HepG2 (cell line): ENCODE results near the gene ZNF793. TPM values are rescaled to one million over a fixed set of nuclear protein-coding genes. Genes with fewer than 3 reads are reported as not detected.

Experiments used
- ATAC-seq: fragments of 200-7000 bp; cut with Tn5 transposase; 3 replicates; pipeline ENCODE4 v1.9.1; 2020; ENCODE audit warnings: mild to moderate bottlenecking, moderate library complexity
- BruUV-seq: library from RNA; stranded (reverse); fragments of 400-500 nt; replicated peaks from 2 replicates; lab custom pipeline; 2021; lab: Mats Ljungman, UMichigan
- CTCF ChIA-PET: fragments of 300-600 bp; formaldehyde crosslinking; extraction: SDS; loops from one replicate; lab custom pipeline; 2021; ENCODE audit warnings: low total read pairs, inconsistent platforms, low intra/inter-chr PET ratio; lab: Yijun Ruan, JAX
- POLR2A ChIA-PET: fragments of 350-600 bp; sonication (Branson Sonifier 250); formaldehyde crosslinking; loops from one replicate; lab custom pipeline; 2020; ENCODE audit warnings: antibody characterized with exemption, inconsistent platforms; lab: Yijun Ruan, JAX
- DNase-seq: peaks from one replicate; pipeline ENCODE4 v3.0.0-alpha.2; 2015; ENCODE audit warnings: low spot score
- FAIRE-seq: peaks from 3 replicates; lab custom pipeline; 2011; peaks lifted over from hg19 to GRCh38; lab: Jason Lieb, UNC
- H2AFZ ChIP-seq: one replicate; pipeline ENCODE4 v1.6.1; 2011; ENCODE audit warnings: low read length, inconsistent platforms
- H3K27ac ChIP-seq: fragments of 300-600 bp; 3 replicates; pipeline ENCODE4 v1.8.0; 2011; ENCODE audit warnings: mixed run types, mild to moderate bottlenecking, mixed read lengths, low read length, inconsistent platforms; ENCODE audit not compliant: insufficient read depth; ENCODE audit errors: extremely low read length
- H3K27me3 ChIP-seq, 2 experiments: fragments of 200-600 bp in 1 of 2; 2 replicates in 1 of 2; 3 replicates in 1 of 2; pipeline versions ENCODE4 v1.6.0 to v1.8.0; 2011; ENCODE audit warnings: low read length in 2 of 2, mild to moderate bottlenecking in 2 of 2, moderate library complexity in 2 of 2, inconsistent platforms in 1 of 2; ENCODE audit not compliant: insufficient read depth in 2 of 2, control insufficient read depth in 1 of 2
- H3K36me3 ChIP-seq, 2 experiments: fragments of 200-600 bp in 1 of 2; replicated peaks in 1 of 2; 2 replicates in 1 of 2; 3 replicates in 1 of 2; pipeline versions ENCODE4 v1.5.1 to v1.8.0; 2011; ENCODE audit warnings: low read length in 2 of 2, inconsistent platforms in 1 of 2; ENCODE audit not compliant: insufficient read depth in 2 of 2, control insufficient read depth in 1 of 2
- H3K4me1 ChIP-seq: 2 replicates; pipeline ENCODE4 v1.5.1; 2012; ENCODE audit warnings: low read length, inconsistent platforms; ENCODE audit not compliant: insufficient read depth
- H3K4me2 ChIP-seq: 2 replicates; pipeline ENCODE4 v1.6.0; 2011; ENCODE audit warnings: low read depth, low read length, inconsistent platforms
- H3K4me3 ChIP-seq, 3 experiments: fragments of 200-600 bp in 1 of 3; sonication (generic), shearing (Covaris generic) in 1 of 3; replicated peaks in 1 of 3; 2 replicates each; pipeline ENCODE4 v1.5.1; 2011 to 2016; ENCODE audit warnings: low read length in 3 of 3, inconsistent platforms in 2 of 3, low read depth in 2 of 3, mild to moderate bottlenecking in 2 of 3, control low read depth in 1 of 3, mixed read lengths in 1 of 3; ENCODE audit not compliant: insufficient read depth in 1 of 3
- H3K79me2 ChIP-seq: one replicate; pipeline ENCODE4 v1.6.1; 2011; ENCODE audit warnings: low read length, inconsistent platforms; ENCODE audit not compliant: insufficient read depth
- H3K9ac ChIP-seq: 2 replicates; pipeline ENCODE4 v1.6.0; 2011; ENCODE audit warnings: mild to moderate bottlenecking, low read depth, low read length, inconsistent platforms; ENCODE audit not compliant: insufficient read depth
- H3K9me3 ChIP-seq: 2 replicates; pipeline ENCODE4 v1.5.1; 2012; ENCODE audit warnings: mild to moderate bottlenecking, low read length
- H4K20me1 ChIP-seq: 2 replicates; pipeline ENCODE4 v1.6.0; 2011; ENCODE audit warnings: inconsistent platforms, mild to moderate bottlenecking, low read length, moderate library complexity; ENCODE audit not compliant: insufficient read depth
- CC2D1A ChIP-seq: sonication (generic); formaldehyde crosslinking; IDR thresholded peaks from 2 replicates; pipeline ENCODE4 v1.8.1; 2023; ENCODE audit warnings: mild to moderate bottlenecking, missing genetic modification reagents
- GATAD2A ChIP-seq: IDR thresholded peaks from 2 replicates; pipeline ENCODE4 v1.6.1; 2016
- GPN1 ChIP-seq: sonication (generic); formaldehyde crosslinking; IDR thresholded peaks from 2 replicates; pipeline ENCODE4 v1.5.1; 2020; ENCODE audit warnings: missing genetic modification reagents, borderline replicate concordance
- ZNF121 ChIP-seq: sonication (generic); formaldehyde crosslinking; IDR thresholded peaks from 2 replicates; pipeline ENCODE4 v1.5.0; 2020; ENCODE audit warnings: mild to moderate bottlenecking, missing genetic modification reagents
- ZNF20 ChIP-seq: sonication (generic); formaldehyde crosslinking; IDR thresholded peaks from 2 replicates; pipeline ENCODE4 v1.4.0; 2020; ENCODE audit warnings: mild to moderate bottlenecking, moderate library complexity, missing genetic modification reagents
- ZNF460 ChIP-seq: sonication (generic); formaldehyde crosslinking; IDR thresholded peaks from 2 replicates; pipeline ENCODE4 v1.5.1; 2020; ENCODE audit warnings: missing genetic modification reagents, mild to moderate bottlenecking, borderline replicate concordance
- ZNF558 ChIP-seq: sonication (generic); formaldehyde crosslinking; IDR thresholded peaks from 2 replicates; pipeline ENCODE4 v1.9.0; 2022; ENCODE audit warnings: mild to moderate bottlenecking, missing genetic modification reagents, borderline replicate concordance
- WGBS: methylation state at CpG from one replicate; pipeline ENCODE4 v1.1.6; 2017; ENCODE audit warnings: low lambda C conversion rate; 5-methylcytosine and 5-hydroxymethylcytosine counted together
- in situ Hi-C: cut with HindIII; loops from 2 replicates; pipeline ENCODE4 v1.10.0; 2017; ENCODE audit warnings: low pct_unique_long_range_greater_than_20kb; ENCODE audit not compliant: extremely low pct_ligation_motif_present
- intact Hi-C: fragments of 100-400 bp; cut with micrococcal nuclease; formaldehyde crosslinking; loops from one replicate; pipeline ENCODE4 v1.10.0; 2022; ENCODE audit not compliant: unreplicated experiment
- polyA plus RNA-seq, 8 experiments: library from polyadenylated mRNA; depleted of rRNA in 3 of 8; stranded (reverse) in 7 of 8; unstranded in 1 of 8; fragments of >200 nt; fragmentation: Illumina TruSeq in 4 of 8; extraction: Trizol in 4 of 8; gene quantifications; 2 replicates each; pipeline versions ENCODE4 v1.2.1 to v1.2.3, GENCODE V29; 2011 to 2016; ENCODE audit warnings: low read depth in 4 of 8, missing spikeins in 1 of 8, mixed read lengths in 1 of 8; ENCODE audit not compliant: insufficient read depth in 1 of 8
- total RNA-seq, 5 experiments: library from RNA; depleted of rRNA; stranded (reverse); fragments of >200 nt; fragmentation: Illumina TruSeq; extraction: Trizol; gene quantifications; 2 replicates each; pipeline ENCODE4 v1.2.3, GENCODE V29; 2016; ENCODE audit warnings: low read depth in 1 of 5
- TF ChIP-seq, protein P1 (sequence below): sonication (generic); formaldehyde crosslinking; IDR thresholded peaks from 2 replicates; pipeline ENCODE4 v1.5.1; 2020; ENCODE audit warnings: mild to moderate bottlenecking, missing genetic modification reagents, moderate library complexity
- TF ChIP-seq, protein P2 (sequence below): sonication (generic); formaldehyde crosslinking; IDR thresholded peaks from 2 replicates; pipeline ENCODE4 v1.5.0; 2020; ENCODE audit warnings: missing genetic modification reagents
- TF ChIP-seq, protein P3 (sequence below): IDR thresholded peaks from 2 replicates; pipeline ENCODE4 v1.6.1; 2016; ENCODE audit warnings: missing biosample characterization, missing genetic modification reagents, low read depth

Gene ZNF793
- total and polyA plus RNA-seq, 2 of the 13 experiments (the other 11 are each of a cell fraction or from before 2014, with no cell fraction given), result 0.13 to 0.35 TPM

GRCh38 chr19:37505958-37506386, 767 bp upstream of the ZNF793 start:
- Histone ChIP-seq H3K79me2 (no peaks in the 10 kb centered on the region), H3K36me3 (no peaks in the 10 kb centered on the region), H2AFZ (no peak overlapping the region), H3K27ac (no peak overlapping the region), H3K9ac (no peak overlapping the region), H3K4me1 (no peaks in the 10 kb centered on the region), H3K4me2 (peak overlapping the region; percentile 43), H3K4me3 (peak overlapping the region; percentile 22 to 33 (median 29); a peak in 4 of 6 replicates), H3K9me3 (peaks cover 83% of the 10 kb centered on the region), H3K27me3 (no peaks in the 10 kb centered on the region), H4K20me1 (no peaks in the 10 kb centered on the region)
- in situ Hi-C loops, result no loop called here
- intact Hi-C loops, result no loop called here
- FAIRE-seq (no peak), DNase-seq (no peak), ATAC-seq (no peak)
- TF ChIP-seq, protein P1, sequence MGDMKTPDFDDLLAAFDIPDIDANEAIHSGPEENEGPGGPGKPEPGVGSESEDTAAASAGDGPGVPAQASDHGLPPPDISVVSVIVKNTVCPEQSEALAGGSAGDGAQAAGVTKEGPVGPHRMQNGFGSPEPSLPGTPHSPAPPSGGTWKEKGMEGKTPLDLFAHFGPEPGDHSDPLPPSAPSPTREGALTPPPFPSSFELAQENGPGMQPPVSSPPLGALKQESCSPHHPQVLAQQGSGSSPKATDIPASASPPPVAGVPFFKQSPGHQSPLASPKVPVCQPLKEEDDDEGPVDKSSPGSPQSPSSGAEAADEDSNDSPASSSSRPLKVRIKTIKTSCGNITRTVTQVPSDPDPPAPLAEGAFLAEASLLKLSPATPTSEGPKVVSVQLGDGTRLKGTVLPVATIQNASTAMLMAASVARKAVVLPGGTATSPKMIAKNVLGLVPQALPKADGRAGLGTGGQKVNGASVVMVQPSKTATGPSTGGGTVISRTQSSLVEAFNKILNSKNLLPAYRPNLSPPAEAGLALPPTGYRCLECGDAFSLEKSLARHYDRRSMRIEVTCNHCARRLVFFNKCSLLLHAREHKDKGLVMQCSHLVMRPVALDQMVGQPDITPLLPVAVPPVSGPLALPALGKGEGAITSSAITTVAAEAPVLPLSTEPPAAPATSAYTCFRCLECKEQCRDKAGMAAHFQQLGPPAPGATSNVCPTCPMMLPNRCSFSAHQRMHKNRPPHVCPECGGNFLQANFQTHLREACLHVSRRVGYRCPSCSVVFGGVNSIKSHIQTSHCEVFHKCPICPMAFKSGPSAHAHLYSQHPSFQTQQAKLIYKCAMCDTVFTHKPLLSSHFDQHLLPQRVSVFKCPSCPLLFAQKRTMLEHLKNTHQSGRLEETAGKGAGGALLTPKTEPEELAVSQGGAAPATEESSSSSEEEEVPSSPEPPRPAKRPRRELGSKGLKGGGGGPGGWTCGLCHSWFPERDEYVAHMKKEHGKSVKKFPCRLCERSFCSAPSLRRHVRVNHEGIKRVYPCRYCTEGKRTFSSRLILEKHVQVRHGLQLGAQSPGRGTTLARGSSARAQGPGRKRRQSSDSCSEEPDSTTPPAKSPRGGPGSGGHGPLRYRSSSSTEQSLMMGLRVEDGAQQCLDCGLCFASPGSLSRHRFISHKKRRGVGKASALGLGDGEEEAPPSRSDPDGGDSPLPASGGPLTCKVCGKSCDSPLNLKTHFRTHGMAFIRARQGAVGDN, result no peak
- no peak for TF ChIP-seq ZNF460 (CRISPR knock-in tag)
- no peak for TF ChIP-seq ZNF20 (CRISPR knock-in tag)
- ChIA-PET CTCF (no interaction called here), POLR2A (interaction anchor here (1.4 kb wide), 1 partner anchor 38 kb away, joined by 3 read pairs; the partner anchor contains the start of gene ZNF569)
- 23% methylated on average over 10 of the region's 12 CpGs for WGBS
- no TSS peak for BruUV-seq

DNA sequence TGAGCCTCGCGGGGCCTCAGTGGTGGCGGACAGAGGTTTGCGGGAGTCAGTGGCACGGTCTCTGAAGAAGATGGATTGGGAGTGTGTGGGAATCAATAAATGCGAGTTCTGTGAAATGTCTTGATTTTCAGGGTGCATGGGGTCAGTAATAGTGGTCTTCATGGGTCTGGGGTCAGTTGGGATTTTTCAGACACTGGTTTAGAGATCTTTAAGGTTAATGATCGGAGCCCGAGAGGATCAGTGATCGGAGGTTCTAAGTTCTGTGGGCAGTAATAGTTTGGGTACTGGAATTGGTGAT, 377 bp downstream of the ZNF793 start:
- DNase-seq, result no peak
- Histone ChIP-seq H3K27me3 (no peaks in the 10 kb centered on the region), H3K4me1 (no peaks in the 10 kb centered on the region), H3K27ac (no peak overlapping the region), H4K20me1 (no peaks in the 10 kb centered on the region), H3K4me2 (no peak overlapping the region; the same call in 1 of the 2 replicates), H3K4me3 (no peak overlapping the region), H3K9ac (no peak overlapping the region), H2AFZ (no peak overlapping the region), H3K36me3 (no peaks in the 10 kb centered on the region), H3K9me3 (peaks cover 84% of the 10 kb centered on the region), H3K79me2 (no peaks in the 10 kb centered on the region)
- ATAC-seq, result no peak
- in situ Hi-C loops, result no loop called here
- POLR2A ChIA-PET, result interaction anchor here (1.4 kb wide), 1 partner anchor 40 kb away, joined by 3 read pairs; the partner anchor contains the start of gene ZNF569
- no peak for FAIRE-seq
- intact Hi-C loops, result no loop called here
- no TSS peak for BruUV-seq
- 80% methylated on average over 9 of the region's 9 CpGs for WGBS
- CTCF ChIA-PET, result no interaction called here
- TF ChIP-seq GPN1 (CRISPR knock-in tag) (no peak), ZNF558 (no peak), ZNF121 (CRISPR knock-in tag) (no peak), GATAD2A (CRISPR knock-in tag) (no peak), CC2D1A (no peak)
- TF ChIP-seq, protein P2, sequence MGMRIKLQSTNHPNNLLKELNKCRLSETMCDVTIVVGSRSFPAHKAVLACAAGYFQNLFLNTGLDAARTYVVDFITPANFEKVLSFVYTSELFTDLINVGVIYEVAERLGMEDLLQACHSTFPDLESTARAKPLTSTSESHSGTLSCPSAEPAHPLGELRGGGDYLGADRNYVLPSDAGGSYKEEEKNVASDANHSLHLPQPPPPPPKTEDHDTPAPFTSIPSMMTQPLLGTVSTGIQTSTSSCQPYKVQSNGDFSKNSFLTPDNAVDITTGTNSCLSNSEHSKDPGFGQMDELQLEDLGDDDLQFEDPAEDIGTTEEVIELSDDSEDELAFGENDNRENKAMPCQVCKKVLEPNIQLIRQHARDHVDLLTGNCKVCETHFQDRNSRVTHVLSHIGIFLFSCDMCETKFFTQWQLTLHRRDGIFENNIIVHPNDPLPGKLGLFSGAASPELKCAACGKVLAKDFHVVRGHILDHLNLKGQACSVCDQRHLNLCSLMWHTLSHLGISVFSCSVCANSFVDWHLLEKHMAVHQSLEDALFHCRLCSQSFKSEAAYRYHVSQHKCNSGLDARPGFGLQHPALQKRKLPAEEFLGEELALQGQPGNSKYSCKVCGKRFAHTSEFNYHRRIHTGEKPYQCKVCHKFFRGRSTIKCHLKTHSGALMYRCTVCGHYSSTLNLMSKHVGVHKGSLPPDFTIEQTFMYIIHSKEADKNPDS (CRISPR knock-in tag), result no peak
- TF ChIP-seq, protein P3, sequence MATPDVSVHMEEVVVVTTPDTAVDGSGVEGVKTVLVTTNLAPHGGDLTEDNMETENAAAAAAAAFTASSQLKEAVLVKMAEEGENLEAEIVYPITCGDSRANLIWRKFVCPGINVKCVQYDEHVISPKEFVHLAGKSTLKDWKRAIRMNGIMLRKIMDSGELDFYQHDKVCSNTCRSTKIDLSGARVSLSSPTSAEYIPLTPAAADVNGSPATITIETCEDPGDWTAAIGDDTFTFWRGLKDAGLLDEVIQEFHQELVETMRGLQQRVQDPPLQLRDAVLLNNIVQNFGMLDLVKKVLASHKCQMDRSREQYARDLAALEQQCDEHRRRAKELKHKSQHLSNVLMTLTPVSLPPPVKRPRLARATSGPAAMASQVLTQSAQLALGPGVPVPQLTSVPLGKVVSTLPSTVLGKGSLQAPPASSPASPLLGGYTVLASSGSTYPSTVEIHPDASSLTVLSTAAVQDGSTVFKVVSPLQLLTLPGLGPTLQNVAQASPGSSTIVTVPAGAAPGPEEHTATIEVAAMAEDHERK, result no peak
